H1 (cell line): ENCODE results near the gene MORC3.
A peak's percentile ranks its signal among the peaks of the same experiment; 100 is the strongest.

Source experiments
- EGR1 ChIP-seq: IDR thresholded peaks from 2 replicates; pipeline ENCODE4 v1.6.1; 2011; ENCODE audit warnings: low read depth, low read length, borderline replicate concordance
- ZNF274 ChIP-seq: IDR thresholded peaks from 2 replicates; pipeline ENCODE4 v1.7.0; 2012; ENCODE audit warnings: low read length, borderline replicate concordance; ENCODE audit errors: extremely low read depth
- TF ChIP-seq, protein P1 (sequence below): IDR thresholded peaks from 2 replicates; pipeline ENCODE4 v1.6.1; 2012; ENCODE audit warnings: inconsistent platforms

GRCh38 chr21:36321325-36322082 is 1.5 kb downstream of the MORC3 start:
- no peak for TF ChIP-seq EGR1
- TF ChIP-seq, protein P1, sequence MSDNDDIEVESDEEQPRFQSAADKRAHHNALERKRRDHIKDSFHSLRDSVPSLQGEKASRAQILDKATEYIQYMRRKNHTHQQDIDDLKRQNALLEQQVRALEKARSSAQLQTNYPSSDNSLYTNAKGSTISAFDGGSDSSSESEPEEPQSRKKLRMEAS, result peak; percentile 52; the same call in 1 of the 2 replicates
- no peak for TF ChIP-seq ZNF274
